Measurements from ENCODE around the gene RFX1. TPM values are rescaled to one million over a fixed set of nuclear protein-coding genes. Genes with fewer than 3 reads are reported as not detected.

The RFX1 gene
- total RNA-seq, 1 experiment from 2014 or later = 20.4 TPM

DNA sequence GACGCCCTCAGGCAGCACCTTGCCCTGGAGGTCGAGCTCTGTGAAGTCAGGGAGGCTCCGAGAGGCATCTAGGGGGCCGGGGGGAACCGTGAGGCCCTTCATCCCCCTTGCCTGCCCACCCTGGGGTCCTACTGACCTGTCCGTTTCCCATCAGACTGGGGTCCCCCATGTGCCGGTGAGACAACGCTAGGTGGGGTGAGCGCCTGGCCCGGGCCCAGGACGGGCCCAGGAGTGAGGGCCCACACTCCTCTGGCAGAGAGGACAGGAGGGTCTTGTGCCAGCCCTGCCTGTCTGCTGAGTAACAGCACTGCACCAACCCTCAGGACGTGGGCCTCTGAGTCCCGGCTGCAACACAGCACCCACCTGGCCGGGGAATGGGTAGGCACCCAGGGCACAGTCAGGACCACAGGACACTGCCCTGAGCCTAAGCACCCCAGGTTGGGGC lies 39.4 kb downstream of the RFX1 start:
- Mint-ChIP-seq H3K27ac (no peak overlapping the region), H3K27me3 (ENCODE audit: low read depth) (peaks cover 3% of the 10 kb centered on the region), H3K9me3 (no peaks in the 10 kb centered on the region), H3K4me1 (peaks cover under 1% of the 10 kb centered on the region), H3K36me3 (peaks cover 6% of the 10 kb centered on the region), H3K4me3 (no peak overlapping the region)
- ATAC-seq (no peak), DNase-seq (ENCODE audit: low spot score) (no peak)
- no peak for TF ChIP-seq ZNF138 (CRISPR knock-in tag; conservative IDR thresholded peaks at IDR 0.05)
- TF ChIP-seq, protein P1, sequence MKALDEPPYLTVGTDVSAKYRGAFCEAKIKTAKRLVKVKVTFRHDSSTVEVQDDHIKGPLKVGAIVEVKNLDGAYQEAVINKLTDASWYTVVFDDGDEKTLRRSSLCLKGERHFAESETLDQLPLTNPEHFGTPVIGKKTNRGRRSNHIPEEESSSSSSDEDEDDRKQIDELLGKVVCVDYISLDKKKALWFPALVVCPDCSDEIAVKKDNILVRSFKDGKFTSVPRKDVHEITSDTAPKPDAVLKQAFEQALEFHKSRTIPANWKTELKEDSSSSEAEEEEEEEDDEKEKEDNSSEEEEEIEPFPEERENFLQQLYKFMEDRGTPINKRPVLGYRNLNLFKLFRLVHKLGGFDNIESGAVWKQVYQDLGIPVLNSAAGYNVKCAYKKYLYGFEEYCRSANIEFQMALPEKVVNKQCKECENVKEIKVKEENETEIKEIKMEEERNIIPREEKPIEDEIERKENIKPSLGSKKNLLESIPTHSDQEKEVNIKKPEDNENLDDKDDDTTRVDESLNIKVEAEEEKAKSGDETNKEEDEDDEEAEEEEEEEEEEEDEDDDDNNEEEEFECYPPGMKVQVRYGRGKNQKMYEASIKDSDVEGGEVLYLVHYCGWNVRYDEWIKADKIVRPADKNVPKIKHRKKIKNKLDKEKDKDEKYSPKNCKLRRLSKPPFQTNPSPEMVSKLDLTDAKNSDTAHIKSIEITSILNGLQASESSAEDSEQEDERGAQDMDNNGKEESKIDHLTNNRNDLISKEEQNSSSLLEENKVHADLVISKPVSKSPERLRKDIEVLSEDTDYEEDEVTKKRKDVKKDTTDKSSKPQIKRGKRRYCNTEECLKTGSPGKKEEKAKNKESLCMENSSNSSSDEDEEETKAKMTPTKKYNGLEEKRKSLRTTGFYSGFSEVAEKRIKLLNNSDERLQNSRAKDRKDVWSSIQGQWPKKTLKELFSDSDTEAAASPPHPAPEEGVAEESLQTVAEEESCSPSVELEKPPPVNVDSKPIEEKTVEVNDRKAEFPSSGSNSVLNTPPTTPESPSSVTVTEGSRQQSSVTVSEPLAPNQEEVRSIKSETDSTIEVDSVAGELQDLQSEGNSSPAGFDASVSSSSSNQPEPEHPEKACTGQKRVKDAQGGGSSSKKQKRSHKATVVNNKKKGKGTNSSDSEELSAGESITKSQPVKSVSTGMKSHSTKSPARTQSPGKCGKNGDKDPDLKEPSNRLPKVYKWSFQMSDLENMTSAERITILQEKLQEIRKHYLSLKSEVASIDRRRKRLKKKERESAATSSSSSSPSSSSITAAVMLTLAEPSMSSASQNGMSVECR (CRISPR knock-in tag; IDR thresholded peaks at IDR 0.05; ENCODE audit: borderline replicate concordance) = no peak
- TF ChIP-seq, protein P2, sequence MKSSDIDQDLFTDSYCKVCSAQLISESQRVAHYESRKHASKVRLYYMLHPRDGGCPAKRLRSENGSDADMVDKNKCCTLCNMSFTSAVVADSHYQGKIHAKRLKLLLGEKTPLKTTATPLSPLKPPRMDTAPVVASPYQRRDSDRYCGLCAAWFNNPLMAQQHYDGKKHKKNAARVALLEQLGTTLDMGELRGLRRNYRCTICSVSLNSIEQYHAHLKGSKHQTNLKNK (CRISPR knock-in tag; IDR thresholded peaks at IDR 0.05) = no peak
- TF ChIP-seq TEAD4 (CRISPR knock-in tag; IDR thresholded peaks at IDR 0.05) = no peak
- TF ChIP-seq MYBL2 (CRISPR knock-in tag; IDR thresholded peaks at IDR 0.05) = no peak
- TF ChIP-seq, protein P3, sequence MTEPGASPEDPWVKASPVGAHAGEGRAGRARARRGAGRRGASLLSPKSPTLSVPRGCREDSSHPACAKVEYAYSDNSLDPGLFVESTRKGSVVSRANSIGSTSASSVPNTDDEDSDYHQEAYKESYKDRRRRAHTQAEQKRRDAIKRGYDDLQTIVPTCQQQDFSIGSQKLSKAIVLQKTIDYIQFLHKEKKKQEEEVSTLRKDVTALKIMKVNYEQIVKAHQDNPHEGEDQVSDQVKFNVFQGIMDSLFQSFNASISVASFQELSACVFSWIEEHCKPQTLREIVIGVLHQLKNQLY (CRISPR knock-in tag; IDR thresholded peaks at IDR 0.05) = no peak
- ChIA-PET POLR2A (no interaction called here), CTCF (interaction anchor here (1.2 kb wide), 1 partner anchor 105 kb away, joined by 3 read pairs; the partner anchor contains the start of gene MISP3)

DNA sequence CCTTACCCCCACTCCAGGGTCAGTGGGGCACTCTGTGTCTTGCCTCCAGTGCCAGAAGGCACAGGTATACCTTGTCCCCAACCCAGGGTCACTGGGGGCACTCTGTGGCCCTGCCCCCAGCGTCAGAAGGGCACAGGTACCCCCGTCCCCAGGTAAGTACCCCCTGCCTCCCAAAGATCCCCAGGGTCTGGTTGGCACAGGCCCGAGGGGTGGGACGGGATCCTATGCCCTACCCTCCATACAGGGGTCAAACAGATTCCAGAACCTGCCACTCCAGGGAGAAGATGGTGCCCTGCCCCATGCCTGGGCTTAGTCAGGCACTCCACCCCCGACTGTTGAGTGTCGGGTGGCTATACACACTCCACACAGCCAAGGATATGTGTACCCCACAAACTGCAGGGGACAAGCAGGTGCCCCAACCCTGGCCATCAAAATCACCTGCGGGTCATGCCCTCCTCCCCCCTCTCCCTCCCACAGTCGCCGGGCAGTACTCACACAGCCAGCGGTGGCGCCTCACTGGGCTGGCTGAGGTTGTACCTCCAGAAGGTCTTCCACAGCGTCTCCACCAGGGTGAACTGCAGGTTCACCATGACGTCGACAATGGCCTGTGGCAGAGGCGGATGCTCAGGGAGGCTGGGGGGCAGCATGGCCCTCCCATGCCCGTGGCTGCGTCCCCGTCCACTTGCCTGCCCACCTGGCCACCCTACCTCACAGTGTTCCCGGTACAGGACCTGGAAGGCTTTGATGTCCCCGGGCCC lies 40.0 kb downstream of the RFX1 start:
- ATAC-seq (no peak), DNase-seq (ENCODE audit: low spot score) (no peak)
- TF ChIP-seq, protein P4, sequence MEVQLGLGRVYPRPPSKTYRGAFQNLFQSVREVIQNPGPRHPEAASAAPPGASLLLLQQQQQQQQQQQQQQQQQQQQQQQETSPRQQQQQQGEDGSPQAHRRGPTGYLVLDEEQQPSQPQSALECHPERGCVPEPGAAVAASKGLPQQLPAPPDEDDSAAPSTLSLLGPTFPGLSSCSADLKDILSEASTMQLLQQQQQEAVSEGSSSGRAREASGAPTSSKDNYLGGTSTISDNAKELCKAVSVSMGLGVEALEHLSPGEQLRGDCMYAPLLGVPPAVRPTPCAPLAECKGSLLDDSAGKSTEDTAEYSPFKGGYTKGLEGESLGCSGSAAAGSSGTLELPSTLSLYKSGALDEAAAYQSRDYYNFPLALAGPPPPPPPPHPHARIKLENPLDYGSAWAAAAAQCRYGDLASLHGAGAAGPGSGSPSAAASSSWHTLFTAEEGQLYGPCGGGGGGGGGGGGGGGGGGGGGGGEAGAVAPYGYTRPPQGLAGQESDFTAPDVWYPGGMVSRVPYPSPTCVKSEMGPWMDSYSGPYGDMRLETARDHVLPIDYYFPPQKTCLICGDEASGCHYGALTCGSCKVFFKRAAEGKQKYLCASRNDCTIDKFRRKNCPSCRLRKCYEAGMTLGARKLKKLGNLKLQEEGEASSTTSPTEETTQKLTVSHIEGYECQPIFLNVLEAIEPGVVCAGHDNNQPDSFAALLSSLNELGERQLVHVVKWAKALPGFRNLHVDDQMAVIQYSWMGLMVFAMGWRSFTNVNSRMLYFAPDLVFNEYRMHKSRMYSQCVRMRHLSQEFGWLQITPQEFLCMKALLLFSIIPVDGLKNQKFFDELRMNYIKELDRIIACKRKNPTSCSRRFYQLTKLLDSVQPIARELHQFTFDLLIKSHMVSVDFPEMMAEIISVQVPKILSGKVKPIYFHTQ (CRISPR knock-in tag; IDR thresholded peaks at IDR 0.05) = no peak
- no peak for TF ChIP-seq CREB1 (CRISPR knock-in tag; IDR thresholded peaks at IDR 0.05)
- no peak for TF ChIP-seq IRF2 (CRISPR knock-in tag; IDR thresholded peaks at IDR 0.05; ENCODE audit: borderline replicate concordance, low read depth)
- no peak for TF ChIP-seq RORB (CRISPR knock-in tag; IDR thresholded peaks at IDR 0.05)
- no peak for TF ChIP-seq MYBL2 (CRISPR knock-in tag; IDR thresholded peaks at IDR 0.05)
- TF ChIP-seq, protein P5, sequence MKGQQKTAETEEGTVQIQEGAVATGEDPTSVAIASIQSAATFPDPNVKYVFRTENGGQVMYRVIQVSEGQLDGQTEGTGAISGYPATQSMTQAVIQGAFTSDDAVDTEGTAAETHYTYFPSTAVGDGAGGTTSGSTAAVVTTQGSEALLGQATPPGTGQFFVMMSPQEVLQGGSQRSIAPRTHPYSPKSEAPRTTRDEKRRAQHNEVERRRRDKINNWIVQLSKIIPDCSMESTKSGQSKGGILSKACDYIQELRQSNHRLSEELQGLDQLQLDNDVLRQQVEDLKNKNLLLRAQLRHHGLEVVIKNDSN (CRISPR knock-in tag; IDR thresholded peaks at IDR 0.05) = no peak
- no peak for TF ChIP-seq KAT7 (CRISPR knock-in tag; IDR thresholded peaks at IDR 0.05; ENCODE audit: borderline replicate concordance)
- no peak for TF ChIP-seq JAZF1 (CRISPR knock-in tag; IDR thresholded peaks at IDR 0.05)
- TF ChIP-seq ZNF317 (CRISPR knock-in tag; IDR thresholded peaks at IDR 0.05; ENCODE audit: borderline replicate concordance, low read depth) = no peak
- TF ChIP-seq ZNF416 (CRISPR knock-in tag; IDR thresholded peaks at IDR 0.05) = no peak
- TF ChIP-seq, protein P6, sequence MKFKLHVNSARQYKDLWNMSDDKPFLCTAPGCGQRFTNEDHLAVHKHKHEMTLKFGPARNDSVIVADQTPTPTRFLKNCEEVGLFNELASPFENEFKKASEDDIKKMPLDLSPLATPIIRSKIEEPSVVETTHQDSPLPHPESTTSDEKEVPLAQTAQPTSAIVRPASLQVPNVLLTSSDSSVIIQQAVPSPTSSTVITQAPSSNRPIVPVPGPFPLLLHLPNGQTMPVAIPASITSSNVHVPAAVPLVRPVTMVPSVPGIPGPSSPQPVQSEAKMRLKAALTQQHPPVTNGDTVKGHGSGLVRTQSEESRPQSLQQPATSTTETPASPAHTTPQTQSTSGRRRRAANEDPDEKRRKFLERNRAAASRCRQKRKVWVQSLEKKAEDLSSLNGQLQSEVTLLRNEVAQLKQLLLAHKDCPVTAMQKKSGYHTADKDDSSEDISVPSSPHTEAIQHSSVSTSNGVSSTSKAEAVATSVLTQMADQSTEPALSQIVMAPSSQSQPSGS (CRISPR knock-in tag; IDR thresholded peaks at IDR 0.05; ENCODE audit: borderline replicate concordance, low read depth) = no peak
- TF ChIP-seq, protein P7, sequence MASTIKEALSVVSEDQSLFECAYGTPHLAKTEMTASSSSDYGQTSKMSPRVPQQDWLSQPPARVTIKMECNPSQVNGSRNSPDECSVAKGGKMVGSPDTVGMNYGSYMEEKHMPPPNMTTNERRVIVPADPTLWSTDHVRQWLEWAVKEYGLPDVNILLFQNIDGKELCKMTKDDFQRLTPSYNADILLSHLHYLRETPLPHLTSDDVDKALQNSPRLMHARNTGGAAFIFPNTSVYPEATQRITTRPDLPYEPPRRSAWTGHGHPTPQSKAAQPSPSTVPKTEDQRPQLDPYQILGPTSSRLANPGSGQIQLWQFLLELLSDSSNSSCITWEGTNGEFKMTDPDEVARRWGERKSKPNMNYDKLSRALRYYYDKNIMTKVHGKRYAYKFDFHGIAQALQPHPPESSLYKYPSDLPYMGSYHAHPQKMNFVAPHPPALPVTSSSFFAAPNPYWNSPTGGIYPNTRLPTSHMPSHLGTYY (CRISPR knock-in tag; IDR thresholded peaks at IDR 0.05) = no peak
- no peak for TF ChIP-seq ZNF263 (CRISPR knock-in tag; IDR thresholded peaks at IDR 0.05; ENCODE audit: low read depth)
- TF ChIP-seq ATF1 (CRISPR knock-in tag; IDR thresholded peaks at IDR 0.05) = no peak
- no peak overlapping the region for H3K4me3 Mint-ChIP-seq
- no peaks in the 10 kb centered on the region for H3K9me3 Mint-ChIP-seq
- H3K27ac Mint-ChIP-seq = no peak overlapping the region
- peaks cover 3% of the 10 kb centered on the region for H3K27me3 Mint-ChIP-seq (ENCODE audit: low read depth)
- H3K36me3 Mint-ChIP-seq = peaks cover 11% of the 10 kb centered on the region
- CTCF ChIA-PET = interaction anchor here (1.2 kb wide), 1 partner anchor 106 kb away, joined by 3 read pairs; the partner anchor contains the start of gene MISP3
- peaks cover 6% of the 10 kb centered on the region for H3K4me1 Mint-ChIP-seq
- POLR2A ChIA-PET = interaction anchor here (0.6 kb wide), 1 partner anchor 96 kb away, joined by 3 read pairs; no protein-coding TSS in a partner anchor
